Fibroblast of villous mesenchyme (primary cell): Measurements from ENCODE around the gene ESRRB. TPM values are rescaled to one million over a fixed set of nuclear protein-coding genes. Genes with fewer than 3 reads are reported as not detected.

Experiments used
- DNase-seq: peaks from one replicate; pipeline ENCODE4 v3.0.0-alpha.2; 2010; ENCODE audit warnings: low read depth
- H3K4me3 ChIP-seq: 2 replicates; pipeline ENCODE4 v1.5.1; 2011; ENCODE audit warnings: low read depth, mild to moderate bottlenecking, low read length
- total RNA-seq: library from RNA; depleted of rRNA; stranded (reverse); fragments of >200 nt; gene quantifications from 2 replicates; pipeline ENCODE4 v1.2.3, GENCODE V29; 2012
- TF ChIP-seq, protein P1 (sequence below): IDR thresholded peaks from 2 replicates; pipeline ENCODE4 v1.5.1; 2012; ENCODE audit warnings: low read depth, mild to moderate bottlenecking, low read length; ENCODE audit not compliant: insufficient read depth

The ESRRB gene
- total RNA-seq, 1 donor, result not detected

GRCh38 chr14:76426161-76426696 is 50.3 kb downstream of the ESRRB start:
- H3K4me3 ChIP-seq, result no peak overlapping the region
- DNase-seq, result no peak
- TF ChIP-seq, protein P1, sequence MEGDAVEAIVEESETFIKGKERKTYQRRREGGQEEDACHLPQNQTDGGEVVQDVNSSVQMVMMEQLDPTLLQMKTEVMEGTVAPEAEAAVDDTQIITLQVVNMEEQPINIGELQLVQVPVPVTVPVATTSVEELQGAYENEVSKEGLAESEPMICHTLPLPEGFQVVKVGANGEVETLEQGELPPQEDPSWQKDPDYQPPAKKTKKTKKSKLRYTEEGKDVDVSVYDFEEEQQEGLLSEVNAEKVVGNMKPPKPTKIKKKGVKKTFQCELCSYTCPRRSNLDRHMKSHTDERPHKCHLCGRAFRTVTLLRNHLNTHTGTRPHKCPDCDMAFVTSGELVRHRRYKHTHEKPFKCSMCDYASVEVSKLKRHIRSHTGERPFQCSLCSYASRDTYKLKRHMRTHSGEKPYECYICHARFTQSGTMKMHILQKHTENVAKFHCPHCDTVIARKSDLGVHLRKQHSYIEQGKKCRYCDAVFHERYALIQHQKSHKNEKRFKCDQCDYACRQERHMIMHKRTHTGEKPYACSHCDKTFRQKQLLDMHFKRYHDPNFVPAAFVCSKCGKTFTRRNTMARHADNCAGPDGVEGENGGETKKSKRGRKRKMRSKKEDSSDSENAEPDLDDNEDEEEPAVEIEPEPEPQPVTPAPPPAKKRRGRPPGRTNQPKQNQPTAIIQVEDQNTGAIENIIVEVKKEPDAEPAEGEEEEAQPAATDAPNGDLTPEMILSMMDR, result no peak

DNA sequence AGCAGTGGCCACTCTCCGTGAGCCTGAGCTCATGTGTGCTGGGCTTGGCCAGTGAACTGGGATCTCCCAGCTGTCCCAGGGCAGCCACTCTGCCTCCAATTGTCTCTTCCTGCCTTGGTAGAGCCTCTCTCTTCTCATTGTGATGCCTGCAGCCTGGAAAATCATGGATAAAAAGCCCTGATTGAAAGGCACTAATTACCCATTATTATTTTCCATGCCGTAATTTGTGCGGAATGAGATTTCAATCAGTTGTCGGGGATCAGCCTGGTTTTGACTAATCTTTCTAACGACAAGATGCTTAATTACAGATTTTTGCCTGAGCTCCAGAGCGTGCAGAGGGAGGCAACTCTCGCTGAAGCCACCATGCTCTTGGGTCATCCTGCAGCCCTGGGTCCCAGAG is 52.7 kb downstream of the ESRRB start:
- no peak for DNase-seq
- TF ChIP-seq, protein P1, result no peak
- H3K4me3 ChIP-seq, result no peak overlapping the region

- no peak for DNase-seq
- H3K4me3 ChIP-seq, result no peak overlapping the region
- TF ChIP-seq, protein P1, result no peak
Measured at GRCh38 chr14:76430017-76430416, 54.1 kb downstream of the ESRRB start.

DNA sequence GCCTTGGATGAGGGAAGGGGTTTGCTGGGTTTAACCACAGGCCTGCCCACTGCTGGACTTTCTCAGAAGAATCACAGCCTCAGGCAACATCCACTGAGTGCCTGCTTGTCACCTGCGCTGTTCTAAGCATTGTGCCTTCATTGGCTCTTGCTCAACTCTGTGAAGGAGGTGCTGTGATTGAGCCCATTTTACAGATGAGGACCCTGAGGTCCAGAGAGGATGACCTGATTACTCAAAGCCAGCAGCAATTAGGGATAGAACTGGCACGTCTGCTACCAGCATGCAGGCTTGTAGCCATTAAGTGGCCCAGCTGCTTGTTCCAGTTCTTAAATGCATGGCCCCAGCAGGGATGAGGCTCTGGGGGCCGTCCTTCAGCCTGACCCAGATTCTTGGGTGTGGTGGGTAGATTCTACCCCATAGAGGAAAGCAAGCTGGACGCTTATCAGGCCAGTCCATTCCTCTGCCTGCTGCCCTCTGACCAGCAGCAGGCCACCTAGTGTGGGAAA is 54.6 kb downstream of the ESRRB start:
- no peak for DNase-seq
- TF ChIP-seq, protein P1, result no peak

DNA sequence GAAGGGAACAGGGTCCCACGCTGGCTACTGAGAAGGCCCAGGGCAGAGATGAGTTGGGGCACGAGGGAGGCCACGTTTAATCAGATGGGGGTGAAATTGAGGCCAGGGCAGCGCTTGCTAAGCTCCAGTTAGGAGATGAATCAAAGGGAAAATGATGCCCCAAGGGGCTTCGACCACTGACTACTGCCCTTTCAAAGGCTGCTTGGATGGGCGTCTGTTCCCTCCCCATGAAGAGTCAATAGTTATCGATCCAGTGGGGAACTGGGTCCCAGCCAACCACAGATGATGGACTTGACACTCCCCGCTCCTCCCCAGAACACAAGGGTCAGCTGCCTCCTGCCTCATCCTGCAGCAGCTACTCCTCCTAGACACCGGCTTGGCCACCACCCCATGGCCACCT is 55.6 kb downstream of the ESRRB start:
- TF ChIP-seq, protein P1, result no peak
- DNase-seq, result no peak

More for the DNA sequence above, 54.6 kb downstream of the ESRRB start:
- H3K4me3 ChIP-seq, result no peak overlapping the region

DNA sequence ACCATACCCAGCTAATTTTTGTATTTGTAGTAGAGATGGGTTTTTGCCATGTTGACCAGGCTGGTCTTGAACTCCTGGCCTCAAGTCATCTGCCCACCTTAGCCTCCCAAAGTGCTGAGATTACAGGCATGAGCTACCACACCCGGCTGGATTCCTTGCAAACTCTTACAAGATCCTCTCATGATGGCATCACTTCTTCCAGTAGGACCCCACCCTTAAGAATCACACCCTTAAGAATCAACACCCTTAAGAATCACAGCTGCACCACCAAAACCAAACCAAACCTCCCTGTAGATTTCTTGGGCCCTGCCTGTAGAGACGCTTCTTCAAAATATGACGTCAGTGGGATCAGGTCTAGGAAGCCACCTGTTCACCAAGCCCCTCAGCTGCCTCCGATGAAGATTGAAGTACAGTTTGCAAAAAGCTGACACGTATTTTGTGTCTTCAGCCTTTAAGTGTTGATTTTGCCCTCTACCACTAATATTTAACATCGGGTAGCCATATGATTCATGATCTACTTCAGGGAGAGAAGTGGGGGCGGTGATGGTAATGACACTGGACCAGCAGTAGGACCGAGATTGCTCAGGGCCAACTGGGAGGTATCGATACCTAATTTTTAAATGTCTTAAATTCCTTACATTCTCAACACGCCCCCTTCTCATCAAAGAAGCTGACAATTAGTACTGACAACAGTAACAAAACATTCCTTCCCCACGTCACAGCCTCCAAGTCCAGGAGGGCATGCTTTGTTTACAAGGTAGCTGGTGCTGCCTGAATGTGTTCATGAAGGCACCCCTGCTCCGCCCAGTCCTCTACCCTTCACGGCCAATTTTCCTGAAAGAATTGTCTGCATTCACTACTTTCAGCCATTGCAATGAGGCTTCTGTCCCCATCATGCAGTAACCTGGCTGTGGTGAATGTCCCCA is 57.2 kb downstream of the ESRRB start:
- H3K4me3 ChIP-seq, result no peak overlapping the region
- TF ChIP-seq, protein P1, result no peak
- DNase-seq, result no peak

More for the DNA sequence above, 55.6 kb downstream of the ESRRB start:
- H3K4me3 ChIP-seq, result no peak overlapping the region
